Natural killer cell (primary cell): ENCODE measurements around the gene TSN. TPM values are rescaled to one million over a fixed set of nuclear protein-coding genes. Genes with fewer than 3 reads are reported as not detected.

Experiments used
- ATAC-seq, 3 donors: fragments of 150-1000 bp in 2 of 3; fragments of 200-7000 bp in 1 of 3; cut with Tn5 transposase; 1 replicate in 1 of 3; 2 replicates in 2 of 3; pipeline ENCODE4 v1.10.0; 2021; ENCODE audit warnings: mild to moderate bottlenecking in 2 of 3, moderate library complexity in 2 of 3
- DNase-seq, 2 donors: peaks; one replicate each; pipeline versions ENCODE4 v3.0.0 to v3.0.0-alpha.2; 2013 to 2021; ENCODE audit warnings: mixed read lengths in 1 of 2
- H3K27ac ChIP-seq: one replicate; pipeline ENCODE4 v1.5.1; 2013; ENCODE audit warnings: mild to moderate bottlenecking, low read length
- H3K27me3 ChIP-seq: one replicate; pipeline ENCODE4 v1.6.1; 2013; ENCODE audit warnings: low read length; ENCODE audit not compliant: control insufficient read depth, insufficient read depth
- H3K36me3 ChIP-seq: one replicate; pipeline ENCODE4 v1.6.1; 2013; ENCODE audit warnings: low read length; ENCODE audit not compliant: control insufficient read depth, insufficient read depth
- H3K4me1 ChIP-seq: one replicate; pipeline ENCODE4 v1.6.1; 2013; ENCODE audit warnings: low read length; ENCODE audit not compliant: control insufficient read depth, insufficient read depth
- H3K4me3 ChIP-seq: one replicate; pipeline ENCODE4 v1.5.1; 2013; ENCODE audit warnings: low read length
- H3K9me3 ChIP-seq: one replicate; pipeline ENCODE4 v1.6.1; 2013; ENCODE audit warnings: low read length; ENCODE audit not compliant: control insufficient read depth, insufficient read depth
- H3K27ac Mint-ChIP-seq, 2 donors: one replicate each; pipeline ENCODE4 v1.8.0; 2022; ENCODE audit warnings: mild to moderate bottlenecking in 2 of 2, mixed read lengths in 2 of 2, moderate library complexity in 1 of 2
- H3K27me3 Mint-ChIP-seq, 2 donors: one replicate each; pipeline ENCODE4 v1.8.0; 2022; ENCODE audit warnings: low read depth in 2 of 2, mixed read lengths in 2 of 2
- H3K36me3 Mint-ChIP-seq: one replicate; pipeline ENCODE4 v1.8.0; 2022; ENCODE audit warnings: mixed read lengths
- H3K4me1 Mint-ChIP-seq, 2 donors: one replicate each; pipeline ENCODE4 v1.8.0; 2022; ENCODE audit warnings: mixed read lengths in 2 of 2
- H3K4me3 Mint-ChIP-seq: one replicate; pipeline ENCODE4 v1.8.0; 2022; ENCODE audit warnings: mild to moderate bottlenecking, moderate library complexity, mixed read lengths
- H3K9me3 Mint-ChIP-seq, 2 donors: one replicate each; pipeline ENCODE4 v1.8.0; 2022; ENCODE audit warnings: mixed read lengths in 2 of 2
- whole genome bisulfite sequencing: methylation state at CpG from one replicate; pipeline ENCODE4 v1.1.7; 2013; ENCODE audit warnings: missing lambda C conversion rate; ENCODE audit not compliant: insufficient coverage; 5-methylcytosine and 5-hydroxymethylcytosine counted together
- intact Hi-C: fragments of 100-400 bp; cut with micrococcal nuclease; formaldehyde crosslinking; loops from one replicate; pipeline ENCODE4 v1.14.2; 2022
- total RNA-seq, 4 donors: library from RNA; stranded (reverse); fragments of 120-200 nt in 1 of 4; gene quantifications; one replicate each; pipeline versions ENCODE4 v1.2.3 to v1.2.4, GENCODE V29; 2013 to 2022
- TF ChIP-seq, protein P1 (sequence below): fragments of 200-600 bp; IDR thresholded peaks from one replicate; pipeline ENCODE4 v1.8.0; 2022; ENCODE audit warnings: antibody characterized with exemption

Gene TSN
- total RNA-seq, 3 donors from 2014 or later (not counting 1 experiment from before 2014, with no cell fraction given) = 54.7 to 66.9 (median 62.5) TPM

DNA sequence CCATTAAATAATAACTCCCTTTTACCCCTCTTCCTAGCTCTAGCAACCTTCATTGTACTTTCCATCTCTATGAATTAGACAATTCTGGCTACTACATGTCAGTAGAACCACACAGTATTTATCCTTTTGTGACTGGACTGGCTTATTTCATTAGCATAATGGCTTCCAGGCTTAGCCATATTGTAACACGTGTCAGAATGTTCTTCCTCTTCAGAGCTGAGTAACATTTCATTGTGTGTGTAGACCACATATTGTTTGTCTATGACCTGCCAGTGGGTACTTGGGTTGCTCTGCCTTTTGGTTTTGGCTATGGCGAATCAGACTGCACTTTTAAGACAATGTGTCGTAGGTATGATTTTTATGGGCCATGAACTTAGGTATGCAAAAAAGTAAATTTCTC lies 20.9 kb downstream of the TSN start:
- H3K36me3 Mint-ChIP-seq = no peaks in the 10 kb centered on the region
- WGBS = 78% methylated on average over 2 of the region's 3 CpGs
- TF ChIP-seq, protein P1, sequence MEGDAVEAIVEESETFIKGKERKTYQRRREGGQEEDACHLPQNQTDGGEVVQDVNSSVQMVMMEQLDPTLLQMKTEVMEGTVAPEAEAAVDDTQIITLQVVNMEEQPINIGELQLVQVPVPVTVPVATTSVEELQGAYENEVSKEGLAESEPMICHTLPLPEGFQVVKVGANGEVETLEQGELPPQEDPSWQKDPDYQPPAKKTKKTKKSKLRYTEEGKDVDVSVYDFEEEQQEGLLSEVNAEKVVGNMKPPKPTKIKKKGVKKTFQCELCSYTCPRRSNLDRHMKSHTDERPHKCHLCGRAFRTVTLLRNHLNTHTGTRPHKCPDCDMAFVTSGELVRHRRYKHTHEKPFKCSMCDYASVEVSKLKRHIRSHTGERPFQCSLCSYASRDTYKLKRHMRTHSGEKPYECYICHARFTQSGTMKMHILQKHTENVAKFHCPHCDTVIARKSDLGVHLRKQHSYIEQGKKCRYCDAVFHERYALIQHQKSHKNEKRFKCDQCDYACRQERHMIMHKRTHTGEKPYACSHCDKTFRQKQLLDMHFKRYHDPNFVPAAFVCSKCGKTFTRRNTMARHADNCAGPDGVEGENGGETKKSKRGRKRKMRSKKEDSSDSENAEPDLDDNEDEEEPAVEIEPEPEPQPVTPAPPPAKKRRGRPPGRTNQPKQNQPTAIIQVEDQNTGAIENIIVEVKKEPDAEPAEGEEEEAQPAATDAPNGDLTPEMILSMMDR = no peak
- no peaks in the 10 kb centered on the region for H3K27me3 Mint-ChIP-seq
- no peaks in the 10 kb centered on the region for H3K36me3 ChIP-seq
- ATAC-seq (no peak), DNase-seq (no peak)
- H3K27ac ChIP-seq = no peak overlapping the region
- H3K9me3 Mint-ChIP-seq = no peaks in the 10 kb centered on the region
- H3K9me3 ChIP-seq = no peaks in the 10 kb centered on the region
- H3K4me3 Mint-ChIP-seq = no peak overlapping the region
- no peaks in the 10 kb centered on the region for H3K4me1 ChIP-seq
- no peak overlapping the region for H3K4me3 ChIP-seq
- intact Hi-C loops = no loop called here
- H3K27ac Mint-ChIP-seq = no peak overlapping the region
- H3K27me3 ChIP-seq = no peaks in the 10 kb centered on the region
- no peaks in the 10 kb centered on the region for H3K4me1 Mint-ChIP-seq

DNA sequence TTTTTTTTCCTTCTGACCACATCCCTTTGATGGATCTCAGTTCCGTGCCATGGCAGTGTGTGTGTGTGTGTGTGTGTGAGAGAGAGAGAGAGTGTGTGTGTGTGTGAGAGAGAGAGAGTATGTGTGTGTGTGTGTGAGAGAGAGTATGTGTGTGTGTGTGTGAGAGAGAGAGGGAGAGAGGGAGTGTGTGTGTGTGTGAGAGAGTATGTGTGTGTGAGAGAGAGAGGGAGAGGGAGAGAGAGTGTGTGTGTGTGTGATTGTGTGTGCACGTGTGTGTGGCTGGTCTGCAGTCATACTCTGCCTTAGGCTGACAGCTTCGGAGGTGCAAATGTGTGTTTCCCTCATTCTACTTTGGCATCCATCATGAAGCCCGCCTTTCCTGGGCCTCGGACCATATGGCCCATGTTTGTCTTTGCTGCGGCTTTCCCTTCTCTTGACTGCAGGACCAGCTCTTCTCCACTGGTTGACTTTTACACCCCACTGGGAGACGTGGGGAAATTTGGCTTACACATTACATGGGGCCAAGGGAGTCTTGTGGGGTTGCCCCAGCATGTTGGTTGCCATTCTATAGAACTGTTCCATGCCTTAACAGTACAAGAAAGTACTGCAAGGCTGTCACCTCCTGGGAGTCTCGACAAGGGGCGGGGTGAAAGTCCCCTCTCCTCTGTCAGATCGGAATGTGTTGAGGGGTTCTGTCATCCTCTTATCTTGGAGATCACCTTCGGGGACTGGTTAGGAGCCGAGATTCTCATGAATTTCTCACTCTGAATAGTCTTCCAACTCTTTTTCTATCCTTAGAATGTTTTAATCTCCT lies 21.6 kb downstream of the TSN start:
- DNase-seq (no peak), ATAC-seq (peak in 1 of 3 donors; percentile 14)
- TF ChIP-seq, protein P1 = no peak
- H3K27me3 ChIP-seq = no peaks in the 10 kb centered on the region
- H3K4me1 Mint-ChIP-seq = no peaks in the 10 kb centered on the region
- no peaks in the 10 kb centered on the region for H3K9me3 ChIP-seq
- no peaks in the 10 kb centered on the region for H3K36me3 Mint-ChIP-seq
- no peaks in the 10 kb centered on the region for H3K4me1 ChIP-seq
- H3K27me3 Mint-ChIP-seq = peaks cover 0 to 1% of the 10 kb centered on the region in 2 donors
- no peak overlapping the region for H3K4me3 Mint-ChIP-seq
- no peaks in the 10 kb centered on the region for H3K9me3 Mint-ChIP-seq
- 78% methylated on average over 11 of the region's 12 CpGs for WGBS
- intact Hi-C loops = no loop called here
- H3K27ac Mint-ChIP-seq = no peak overlapping the region
- no peak overlapping the region for H3K4me3 ChIP-seq
- no peak overlapping the region for H3K27ac ChIP-seq
- no peaks in the 10 kb centered on the region for H3K36me3 ChIP-seq

DNA sequence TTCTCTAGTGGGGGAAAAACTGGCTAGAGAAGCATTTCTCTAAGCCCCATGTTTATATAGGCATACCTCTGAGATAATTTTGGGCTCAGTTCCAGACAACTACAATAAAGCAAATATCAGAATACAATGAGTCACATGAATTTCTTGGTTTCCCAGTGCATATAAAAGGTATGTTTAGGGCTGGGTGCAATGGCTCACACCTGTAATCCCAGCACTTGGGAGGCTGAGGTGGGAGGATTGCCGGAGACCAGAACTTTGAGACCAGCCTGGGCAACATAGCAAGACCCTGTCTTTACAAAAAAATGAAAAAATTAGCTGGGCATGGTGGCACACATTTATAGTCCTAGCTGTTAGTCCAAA lies 22.2 kb downstream of the TSN start:
- Histone ChIP-seq H3K9me3 (no peaks in the 10 kb centered on the region), H3K36me3 (no peaks in the 10 kb centered on the region), H3K27ac (no peak overlapping the region), H3K27me3 (no peaks in the 10 kb centered on the region), H3K4me3 (no peak overlapping the region), H3K4me1 (no peaks in the 10 kb centered on the region)
- 100% methylated on average over 1 of the region's 1 CpG for WGBS
- no peak overlapping the region for H3K4me3 Mint-ChIP-seq
- no peaks in the 10 kb centered on the region for H3K9me3 Mint-ChIP-seq
- H3K27ac Mint-ChIP-seq = no peak overlapping the region
- TF ChIP-seq, protein P1 = no peak
- H3K27me3 Mint-ChIP-seq = peaks cover 0 to 5% of the 10 kb centered on the region in 2 donors
- no peak for ATAC-seq
- no peaks in the 10 kb centered on the region for H3K4me1 Mint-ChIP-seq
- intact Hi-C loops = no loop called here
- DNase-seq = no peak
- no peaks in the 10 kb centered on the region for H3K36me3 Mint-ChIP-seq
